Activated CD8-positive, alpha-beta memory T cell treated with anti-CD3 and anti-CD28 coated beads for 48 hours (primary cell): ENCODE results near the gene OR6F1.
"Not testable (repeated sequence)": the region's sequence is repeated elsewhere in the genome, so short reads cannot be mapped to it uniquely, and the experiment has no call there.

Source experiments
- DNase-seq, 3 experiments: peaks; one replicate each; pipeline ENCODE4 v3.0.0-alpha.2; 2020; ENCODE audit warnings: low read depth in 2 of 3, low spot score in 2 of 3

OR6F1 gene

DNA sequence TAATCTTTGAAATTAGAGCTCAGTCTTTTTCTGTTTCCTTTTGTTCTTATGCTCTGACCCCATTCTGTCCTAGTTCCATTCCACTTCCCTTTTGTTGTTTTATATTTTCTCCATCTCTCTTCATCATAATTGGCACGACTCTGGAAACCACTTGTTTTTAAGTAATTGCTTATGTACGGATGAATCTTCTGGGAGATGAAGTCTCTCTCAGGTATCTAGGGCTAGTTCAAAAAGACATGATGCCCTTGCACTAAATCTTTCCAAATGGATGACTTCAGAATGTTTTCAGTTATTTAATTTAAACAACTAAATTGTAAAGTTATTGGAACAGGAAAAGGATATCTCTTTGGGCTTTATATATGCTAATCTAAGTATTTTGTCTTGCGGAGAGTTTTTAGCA is at the start of gene OR6F1:
Gene OR6F1, minus strand, starts transcription at position 101 of the 400 bp plus-strand sequence. CDS start 3,891 bp downstream, outside the sequence.
- DNase-seq, result no peak

DNA sequence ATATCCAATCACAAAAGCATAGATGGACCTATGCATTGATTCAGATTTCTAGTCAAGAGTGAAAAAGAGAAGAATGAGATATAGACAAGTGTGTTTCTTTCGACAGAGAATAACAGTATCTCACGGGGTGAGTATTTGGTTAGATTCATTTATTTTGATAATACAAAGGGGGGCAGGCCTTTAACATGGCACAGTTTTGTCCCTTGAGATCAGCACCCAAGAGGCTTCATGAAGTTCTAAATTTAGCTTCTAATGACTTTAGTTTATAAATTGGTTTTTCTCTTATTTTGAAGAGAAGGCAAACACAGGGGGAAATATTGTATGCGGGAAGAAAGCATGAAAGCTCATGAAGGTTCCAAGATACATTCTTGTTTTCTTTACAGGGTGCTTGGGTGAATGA is 44.0 kb upstream of the OR6F1 start, which contains the start of gene OR1C1:
Gene OR1C1, minus strand, starts transcription at position 101 of the 400 bp plus-strand sequence. CDS start 2,150 bp downstream, outside the sequence.
- DNase-seq, result no peak

DNA sequence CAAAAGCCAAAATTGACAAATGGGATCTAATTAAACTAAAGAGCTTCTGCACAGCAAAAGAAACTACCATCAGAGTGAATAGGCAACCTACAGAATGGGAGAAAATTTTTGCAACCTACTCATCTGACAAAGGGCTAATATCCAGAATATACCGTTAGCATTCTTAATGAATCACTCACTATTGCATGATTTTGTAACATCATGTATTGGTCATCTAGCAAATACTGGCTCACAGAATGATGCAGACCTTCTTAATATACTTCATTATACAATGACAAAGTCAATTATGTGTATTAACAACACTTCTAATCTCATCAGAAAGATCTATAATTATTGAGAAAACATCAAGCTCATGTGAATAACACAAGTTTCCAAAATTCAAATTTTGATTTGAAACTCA is 37.9 kb upstream of the OR6F1 start:
- DNase-seq, result not testable (repeated sequence)

DNA sequence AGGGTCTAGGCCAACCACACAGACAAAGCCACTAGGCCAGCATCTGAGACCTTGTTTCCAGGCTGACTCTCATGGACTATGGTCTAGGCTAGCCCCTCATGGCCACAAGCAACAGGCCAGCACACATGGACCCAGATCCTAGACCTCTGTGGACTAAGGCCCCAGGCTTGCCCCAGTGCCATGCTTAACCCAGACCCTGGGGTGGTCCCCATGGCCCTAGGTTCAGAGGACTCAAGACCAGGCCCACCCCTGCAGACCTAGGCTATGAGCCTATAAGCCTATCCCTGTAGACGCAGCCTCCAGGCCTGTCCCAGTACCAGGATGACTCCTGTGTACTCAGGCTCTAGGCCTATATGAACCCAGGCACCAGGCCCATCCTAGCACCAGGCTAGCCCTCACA is 33.4 kb upstream of the OR6F1 start:
- DNase-seq, result no peak

DNA sequence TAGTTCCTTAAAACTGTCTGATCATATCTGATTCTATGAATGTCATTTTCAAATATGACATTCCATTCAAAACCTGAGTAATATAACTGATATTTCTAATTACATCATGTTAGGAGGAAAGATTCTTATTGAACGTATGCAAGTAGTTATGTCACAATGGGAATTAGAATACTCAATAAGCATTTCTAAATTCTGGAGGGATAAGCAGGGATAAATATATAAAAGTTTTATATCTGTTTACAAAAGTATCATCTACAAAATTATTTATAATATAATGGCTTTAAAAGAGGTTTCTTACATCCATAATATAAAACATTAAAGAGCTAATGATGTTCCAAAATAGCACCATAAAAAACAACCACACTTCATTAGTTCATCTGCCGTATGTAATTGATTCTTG is 31.6 kb upstream of the OR6F1 start, which contains the start of gene OR14A2:
Gene OR14A2, minus strand, starts transcription at position 101 of the 400 bp plus-strand sequence.
- DNase-seq, result no peak

DNA sequence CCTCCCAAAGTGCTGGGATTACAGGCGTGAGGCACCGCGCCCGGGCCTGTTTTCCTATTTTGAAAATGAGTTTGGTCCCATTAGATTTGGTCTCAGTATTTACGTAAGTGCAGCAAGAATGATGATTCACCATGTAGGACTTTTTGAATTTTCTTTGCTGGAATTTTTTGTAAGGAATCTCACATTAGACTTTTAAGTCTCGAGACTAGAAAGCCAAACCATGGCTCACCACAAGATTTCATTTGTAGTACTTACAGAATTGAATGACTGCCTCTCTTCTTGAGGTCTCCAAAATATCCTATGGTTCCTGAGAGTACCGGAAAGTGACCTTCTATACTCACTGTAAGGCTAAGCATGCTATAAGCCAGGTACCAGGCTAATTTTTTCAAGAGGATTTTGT is 31.2 kb upstream of the OR6F1 start:
- DNase-seq, result no peak

DNA sequence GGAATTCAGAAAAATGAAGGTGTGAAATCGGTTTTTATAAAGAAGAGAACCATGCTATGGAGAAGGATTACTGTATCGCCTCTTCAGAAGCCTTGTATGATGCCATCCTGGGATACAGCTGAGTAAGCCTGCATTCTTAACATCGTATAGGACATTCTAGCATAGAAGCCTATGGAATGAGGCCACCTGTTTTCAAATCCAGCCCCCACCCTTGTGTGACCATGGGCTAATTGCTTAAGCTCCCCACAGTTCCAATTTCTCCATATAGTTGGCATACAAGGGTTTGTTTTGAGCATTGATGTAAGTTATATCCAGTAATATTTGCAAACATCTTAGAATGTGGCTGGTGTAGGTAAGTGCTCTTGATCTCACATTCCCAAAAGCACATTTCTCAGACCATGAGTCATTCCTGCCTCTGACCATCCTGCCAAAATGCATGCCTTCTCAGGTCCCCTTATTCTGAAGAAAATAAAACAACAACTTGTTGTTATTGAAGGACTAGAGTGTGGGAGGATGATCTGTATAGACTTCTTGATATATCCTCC is 30.0 kb upstream of the OR6F1 start:
- DNase-seq, result no peak

DNA sequence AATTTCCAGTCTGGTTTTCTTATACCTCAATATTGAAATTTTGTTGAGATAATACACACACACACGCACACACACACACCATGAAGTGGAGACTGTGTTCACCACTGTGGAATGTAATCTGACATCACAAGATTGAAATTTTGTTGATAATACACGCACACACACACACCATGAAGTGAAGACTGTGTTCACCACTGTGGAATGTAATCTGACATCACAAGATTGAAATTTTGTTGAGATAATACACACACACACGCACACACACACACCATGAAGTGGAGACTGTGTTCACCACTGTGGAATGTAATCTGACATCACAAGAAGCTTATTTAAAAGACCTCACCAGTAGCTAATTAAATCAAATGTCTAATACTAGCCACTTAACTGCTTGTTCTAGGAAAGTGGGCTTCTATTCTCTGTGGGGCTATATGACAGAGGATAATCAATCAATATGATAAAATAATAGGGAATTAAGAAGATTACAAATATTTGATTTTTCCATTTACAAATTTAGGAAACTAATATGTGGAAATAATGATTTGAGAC is 25.8 kb upstream of the OR6F1 start:
- DNase-seq, result not testable (repeated sequence)

DNA sequence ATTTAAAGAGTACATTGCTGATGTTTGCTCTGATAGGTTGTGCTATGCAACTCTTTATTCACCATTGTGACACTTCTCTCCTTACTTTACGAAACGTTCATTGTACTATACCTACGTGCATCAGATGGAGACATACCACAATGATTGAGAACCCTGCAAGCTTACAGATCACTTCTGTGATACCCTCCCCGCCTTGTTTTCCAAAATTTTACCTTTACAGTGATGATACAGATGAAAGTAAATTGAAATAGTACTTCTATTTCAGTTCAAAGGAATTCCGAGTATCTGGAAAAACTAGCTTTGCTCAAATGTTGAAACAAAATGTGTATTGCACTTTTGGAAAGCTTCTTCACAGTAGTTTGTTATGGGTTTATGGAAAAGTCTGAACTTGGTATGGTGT is 25.3 kb upstream of the OR6F1 start:
- no peak for DNase-seq

DNA sequence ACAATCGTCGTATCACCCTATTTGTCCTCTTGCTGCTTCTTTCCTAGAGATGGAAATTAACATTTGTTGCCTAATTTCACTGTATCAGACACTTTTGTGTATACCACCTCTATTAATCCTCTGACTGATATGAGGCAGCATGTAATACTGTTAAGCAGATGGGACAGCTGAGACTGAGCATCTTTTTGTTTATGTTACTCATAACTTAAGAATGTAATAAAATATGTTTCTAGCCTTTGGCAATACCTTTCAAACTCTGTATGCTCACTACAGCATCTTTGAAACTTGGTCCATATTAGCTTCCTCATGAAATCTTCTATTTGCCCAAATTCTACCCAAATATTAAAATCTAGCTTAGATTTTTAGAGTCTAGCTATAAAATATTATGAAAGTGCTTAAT is 24.3 kb upstream of the OR6F1 start:
- no peak for DNase-seq

DNA sequence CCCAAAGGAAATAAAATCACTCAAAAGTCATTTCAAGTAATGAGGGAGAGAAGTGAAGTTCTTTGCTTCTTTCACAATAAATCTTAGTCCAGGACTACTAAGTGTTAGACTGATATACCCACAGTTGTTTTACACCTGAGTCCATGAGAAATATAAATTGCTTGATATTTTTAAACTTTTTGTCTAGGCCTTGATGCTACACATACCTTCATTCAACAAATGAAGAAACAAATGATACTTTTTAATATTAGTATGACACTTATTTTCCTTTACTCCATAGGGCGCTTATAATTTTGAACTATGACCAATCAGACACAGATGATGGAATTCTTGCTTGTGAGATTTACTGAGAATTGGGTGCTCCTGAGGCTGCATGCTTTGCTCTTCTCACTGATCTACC is 21.9 kb upstream of the OR6F1 start, which contains the start of gene OR14K1:
Gene OR14K1, plus strand, starts transcription at position 301 of the 400 bp plus-strand sequence. Its CDS starts 0 bp downstream, at position 301.
- DNase-seq, result no peak

DNA sequence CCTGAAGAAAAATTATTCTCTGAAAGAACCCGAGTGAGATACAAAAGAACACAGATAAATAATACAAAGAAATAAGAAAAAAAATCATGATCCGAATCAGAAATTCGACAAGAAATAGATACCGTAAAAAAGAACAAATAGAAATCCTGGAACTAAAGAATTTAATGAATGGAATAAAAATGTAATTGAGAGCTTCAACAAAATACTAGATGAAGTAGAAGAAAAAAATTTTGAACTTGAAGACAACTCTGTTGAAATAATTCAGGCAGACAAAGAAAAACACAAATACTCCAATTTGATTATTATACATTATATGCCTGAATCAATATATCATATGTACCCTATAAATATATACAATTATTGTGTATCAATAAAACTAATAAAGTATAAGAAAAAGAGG is 4.8 kb upstream of the OR6F1 start:
- DNase-seq, result no peak

DNA sequence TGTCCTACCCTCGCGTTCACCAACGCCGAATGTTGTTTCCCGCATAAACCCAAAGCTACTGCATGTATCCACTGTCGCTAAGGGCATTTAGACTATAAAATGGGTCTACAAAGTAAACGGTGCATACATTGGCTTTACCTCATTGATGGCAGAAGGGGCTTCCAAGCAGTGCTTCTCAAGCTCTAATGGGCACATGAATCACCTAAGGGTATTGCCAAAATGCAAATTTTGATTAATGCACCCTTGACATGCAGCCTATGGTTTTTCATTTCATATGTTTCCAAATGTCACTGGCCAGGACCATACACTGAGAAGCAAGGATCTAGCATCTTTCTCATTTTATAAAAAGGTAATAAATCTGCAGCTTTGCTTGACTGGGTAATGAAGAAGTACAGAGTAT is 2.7 kb downstream of the OR6F1 start:
- DNase-seq, result no peak

DNA sequence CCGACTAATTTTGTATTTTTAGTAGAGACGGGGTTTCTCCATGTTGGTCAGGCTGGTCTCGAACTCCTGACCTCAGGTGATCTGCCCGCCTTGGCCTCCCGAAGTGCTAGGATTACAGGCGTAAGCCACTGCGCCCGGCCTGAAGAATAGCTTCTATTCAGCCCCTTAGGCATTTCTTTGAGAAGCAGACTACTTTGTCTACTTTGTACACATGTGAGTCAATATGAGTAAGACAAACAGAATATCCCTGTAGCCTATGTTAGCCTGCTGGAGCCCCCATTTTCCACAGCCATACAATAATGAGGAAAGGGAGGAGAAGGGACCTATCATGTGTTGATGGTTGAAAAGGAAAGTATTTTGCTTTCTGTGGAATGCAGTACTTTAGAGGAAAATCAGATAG is 5.8 kb downstream of the OR6F1 start:
- DNase-seq, result not testable (repeated sequence)

DNA sequence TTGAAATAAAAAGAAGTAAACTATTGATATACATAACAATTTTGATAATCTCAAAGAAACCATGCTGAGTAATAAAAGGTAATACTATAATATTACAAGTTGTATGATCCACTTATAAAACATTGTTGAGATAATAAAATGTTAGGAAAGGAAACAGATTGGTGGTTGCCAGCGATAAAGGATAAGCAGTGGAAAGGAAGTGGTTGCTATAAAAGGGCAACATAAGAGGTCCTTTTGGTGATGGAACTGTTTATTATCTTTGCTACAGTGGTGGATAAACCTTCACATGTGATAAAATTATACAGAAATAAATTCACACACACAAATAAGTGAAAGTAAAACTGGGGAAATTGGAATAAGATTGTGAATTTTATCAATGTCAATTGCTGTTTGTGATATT is 15.1 kb downstream of the OR6F1 start:
- no peak for DNase-seq

DNA sequence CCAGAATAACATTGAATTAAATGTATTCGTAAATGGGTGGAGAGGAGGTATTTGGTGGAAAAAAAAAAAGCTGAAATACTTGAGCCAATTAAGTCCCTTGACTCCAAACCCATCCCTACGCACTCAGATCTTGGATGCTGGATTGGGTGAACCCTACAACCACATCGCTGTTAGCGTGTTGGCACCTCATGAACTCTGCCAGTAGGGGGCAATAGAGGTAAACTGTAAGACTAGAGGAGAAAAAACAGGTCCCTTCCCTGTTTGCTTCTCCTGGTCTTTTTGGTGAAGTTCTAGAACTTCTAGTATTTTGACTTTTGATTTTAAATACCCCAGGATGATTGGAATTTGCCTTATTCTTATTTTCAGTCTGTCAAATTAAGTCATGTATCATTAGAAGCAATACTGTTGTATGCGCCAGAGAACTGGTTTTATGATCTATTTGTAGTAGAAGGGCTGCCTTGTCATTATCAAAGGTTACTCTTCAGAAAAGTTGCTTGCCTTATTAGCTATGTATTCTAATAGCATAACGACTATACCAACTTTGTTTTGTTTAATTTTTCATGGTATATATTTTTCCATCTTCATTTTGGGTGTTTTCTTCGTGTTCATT is 35.1 kb downstream of the OR6F1 start:
- peak in 1 of 3 experiments; percentile 16 for DNase-seq

DNA sequence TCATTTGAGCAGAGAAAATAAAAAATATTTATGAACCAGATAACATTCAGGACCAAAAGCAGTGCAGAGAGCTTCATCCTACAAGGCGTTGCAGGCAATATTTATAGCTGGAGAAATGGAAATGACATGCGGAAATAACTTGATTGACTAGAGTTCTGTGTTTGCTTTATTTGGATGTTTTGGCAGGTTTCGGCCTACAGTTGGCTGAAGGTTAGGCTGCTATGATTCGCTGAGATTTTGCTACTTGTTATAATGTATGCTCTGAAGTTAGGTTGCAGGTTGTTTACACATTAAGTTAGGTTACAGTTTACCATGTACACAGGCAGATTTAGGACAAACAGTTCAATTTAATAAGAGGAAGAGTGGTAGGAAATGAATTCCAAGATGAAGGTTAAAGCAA is 36.3 kb downstream of the OR6F1 start:
- DNase-seq, result no peak

DNA sequence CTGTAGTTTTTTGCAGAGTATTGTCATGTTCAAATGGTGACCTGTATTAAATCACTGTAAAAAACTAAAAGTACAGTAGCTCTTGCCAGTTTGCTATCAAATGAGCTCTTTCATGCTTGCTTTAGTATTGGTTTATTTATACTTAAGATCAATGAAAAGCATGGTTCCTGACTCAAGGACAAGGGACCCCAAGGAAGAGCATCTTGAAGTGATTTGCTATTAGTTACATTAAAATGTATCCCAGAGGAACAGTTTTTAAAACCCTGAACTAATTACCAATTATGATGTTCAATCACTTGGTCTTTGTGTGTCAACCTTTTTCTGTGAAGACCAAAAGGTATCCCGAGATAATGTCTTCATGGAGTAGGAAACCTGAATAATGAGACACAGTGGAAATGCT is 36.8 kb downstream of the OR6F1 start, which contains the start of gene OR13G1:
Gene OR13G1, minus strand, starts transcription at position 101 of the 400 bp plus-strand sequence. CDS start 6,698 bp downstream, outside the sequence.
- DNase-seq, result no peak

DNA sequence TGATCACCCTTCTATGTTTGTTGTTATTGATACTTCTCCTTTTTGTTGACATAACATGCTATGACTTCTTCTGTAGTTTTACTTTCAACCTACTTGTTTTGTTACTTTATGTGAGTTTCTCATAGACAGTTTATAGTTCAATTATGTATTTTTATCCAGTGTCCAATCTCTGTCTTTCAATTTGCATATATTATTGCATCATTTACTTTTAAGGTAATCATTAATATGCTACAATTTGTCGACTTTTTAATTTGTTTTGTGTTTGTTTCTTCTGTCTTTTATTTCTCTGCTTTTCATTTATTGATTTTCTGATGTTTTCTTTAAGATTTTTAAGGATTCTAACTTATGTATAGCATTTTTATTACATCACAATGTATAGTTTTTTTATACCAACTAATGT is 47.2 kb downstream of the OR6F1 start:
- no peak for DNase-seq
